GM18499 (cell line): ENCODE data around the gene CFAP54.
"Not testable (repeated sequence)": the region's sequence is repeated elsewhere in the genome, so short reads cannot be mapped to it uniquely, and the experiment has no call there.

Experiments
- ATAC-seq: cut with Tn5 transposase; IDR thresholded peaks from one replicate; pipeline ENCODE4 v1.9.1; 2021; ENCODE audit warnings: moderate number of reproducible peaks; ENCODE audit not compliant: insufficient read depth, unreplicated experiment

Gene CFAP54

GRCh38 chr12:96590970-96591369 is 101.6 kb downstream of the CFAP54 start:
- ATAC-seq = no peak

GRCh38 chr12:96604374-96604773 is 115.0 kb downstream of the CFAP54 start:
- not testable (repeated sequence) for ATAC-seq

- no peak for ATAC-seq
These were observed 116.3 kb downstream of the CFAP54 start for GRCh38 chr12:96605684-96606083.

GRCh38 chr12:96606134-96606533 is 116.8 kb downstream of the CFAP54 start:
- no peak for ATAC-seq

GRCh38 chr12:96606644-96607043 is 117.3 kb downstream of the CFAP54 start:
- ATAC-seq = no peak

GRCh38 chr12:96617178-96617577 is 127.8 kb downstream of the CFAP54 start:
- ATAC-seq = no peak

GRCh38 chr12:96623155-96623554 is 133.8 kb downstream of the CFAP54 start:
- no peak for ATAC-seq

- ATAC-seq = no peak
These were observed 134.4 kb downstream of the CFAP54 start for GRCh38 chr12:96623656-96624217.

GRCh38 chr12:96635844-96636243 is 146.5 kb downstream of the CFAP54 start:
- ATAC-seq = no peak

GRCh38 chr12:96636895-96637294 is 147.5 kb downstream of the CFAP54 start:
- no peak for ATAC-seq

GRCh38 chr12:96648923-96649322 is 159.5 kb downstream of the CFAP54 start:
- no peak for ATAC-seq

GRCh38 chr12:96652870-96653269 is 163.5 kb downstream of the CFAP54 start:
- ATAC-seq = no peak

- ATAC-seq = no peak
These were observed 168.7 kb downstream of the CFAP54 start for GRCh38 chr12:96658075-96658474.

GRCh38 chr12:96669786-96670185 is 180.4 kb downstream of the CFAP54 start:
- ATAC-seq = no peak

GRCh38 chr12:96670334-96670899 is 181.0 kb downstream of the CFAP54 start:
- no peak for ATAC-seq

GRCh38 chr12:96675519-96675918 is 186.1 kb downstream of the CFAP54 start:
- not testable (repeated sequence) for ATAC-seq

GRCh38 chr12:96677363-96677762 is 188.0 kb downstream of the CFAP54 start:
- ATAC-seq = no peak

- ATAC-seq = no peak
These were observed 198.3 kb downstream of the CFAP54 start for GRCh38 chr12:96687719-96688118.

- no peak for ATAC-seq
These were observed 209.1 kb downstream of the CFAP54 start for GRCh38 chr12:96698521-96698920.

GRCh38 chr12:96698965-96699364 is 209.6 kb downstream of the CFAP54 start:
- no peak for ATAC-seq

GRCh38 chr12:96701856-96702255 is 212.5 kb downstream of the CFAP54 start:
- ATAC-seq = no peak

- ATAC-seq = no peak
These were observed 220.9 kb downstream of the CFAP54 start for GRCh38 chr12:96710127-96710745.
